Measurements from ENCODE around the gene COBLL1. TPM values are rescaled to one million over a fixed set of nuclear protein-coding genes. Genes with fewer than 3 reads are reported as not detected.

The COBLL1 gene
- total RNA-seq, 1 donor from 2014 or later = 1.0 TPM

GRCh38 chr2:164852086-164852485 is 10.5 kb upstream of the COBLL1 start:
- H3K4me1 ChIP-seq = no peaks in the 10 kb centered on the region
- DNase-seq (ENCODE audit: low spot score) = no peak
- no peak overlapping the region for H2AFZ ChIP-seq (replicated peaks)
- H3K27me3 Mint-ChIP-seq (ENCODE audit: insufficient read depth, low read depth) = no peaks in the 10 kb centered on the region
- no peaks in the 10 kb centered on the region for H3K36me3 ChIP-seq
- no peak overlapping the region for H3K4me3 ChIP-seq
- H3K4me3 Mint-ChIP-seq = no peak overlapping the region
- no peak overlapping the region for H3K27ac ChIP-seq
- no peaks in the 10 kb centered on the region for H3K36me3 Mint-ChIP-seq
- H3K27ac Mint-ChIP-seq = no peak overlapping the region
- H3K9ac ChIP-seq = no peak overlapping the region
- H3K9me3 ChIP-seq (ENCODE audit: low read depth) = no peaks in the 10 kb centered on the region
- H3K9me3 Mint-ChIP-seq = no peaks in the 10 kb centered on the region
- TF ChIP-seq EZH2phosphoT487 (IDR thresholded peaks at IDR 0.05) (no peak), CTCF (IDR thresholded peaks at IDR 0.05) (no peak), EZH2 (IDR thresholded peaks at IDR 0.05) (no peak)
- H3K4me2 ChIP-seq = no peak overlapping the region
- H3K4me1 Mint-ChIP-seq = peaks cover 4% of the 10 kb centered on the region
- H4K20me1 ChIP-seq (ENCODE audit: low read depth) = no peaks in the 10 kb centered on the region
- H3F3A ChIP-seq (ENCODE audit: low read depth) = no peaks in the 10 kb centered on the region
- no peaks in the 10 kb centered on the region for H3K79me2 ChIP-seq (ENCODE audit: low read depth)
- H3K27me3 ChIP-seq = no peaks in the 10 kb centered on the region

GRCh38 chr2:164850235-164850634 is 8.6 kb upstream of the COBLL1 start:
- no peak overlapping the region for H3K4me2 ChIP-seq
- H3K36me3 ChIP-seq = no peaks in the 10 kb centered on the region
- H3K4me3 ChIP-seq = no peak overlapping the region
- no peaks in the 10 kb centered on the region for H4K20me1 ChIP-seq (ENCODE audit: low read depth)
- no peaks in the 10 kb centered on the region for H3K9me3 Mint-ChIP-seq
- no peak overlapping the region for H2AFZ ChIP-seq (replicated peaks)
- H3K27ac Mint-ChIP-seq = no peak overlapping the region
- H3K27me3 Mint-ChIP-seq (ENCODE audit: insufficient read depth, low read depth) = no peaks in the 10 kb centered on the region
- TF ChIP-seq CTCF (IDR thresholded peaks at IDR 0.05) (no peak), EZH2phosphoT487 (IDR thresholded peaks at IDR 0.05) (no peak), EZH2 (IDR thresholded peaks at IDR 0.05) (no peak)
- no peaks in the 10 kb centered on the region for H3K4me1 ChIP-seq
- H3K4me3 Mint-ChIP-seq = no peak overlapping the region
- H3K9me3 ChIP-seq (ENCODE audit: low read depth) = no peaks in the 10 kb centered on the region
- H3K27me3 ChIP-seq = no peaks in the 10 kb centered on the region
- no peaks in the 10 kb centered on the region for H3K36me3 Mint-ChIP-seq
- H3K79me2 ChIP-seq (ENCODE audit: low read depth) = no peaks in the 10 kb centered on the region
- no peak overlapping the region for H3K9ac ChIP-seq
- H3F3A ChIP-seq (ENCODE audit: low read depth) = no peaks in the 10 kb centered on the region
- peaks cover 4% of the 10 kb centered on the region for H3K4me1 Mint-ChIP-seq
- no peak overlapping the region for H3K27ac ChIP-seq
- DNase-seq (ENCODE audit: low spot score) = no peak

- Mint-ChIP-seq H3K4me1 (peaks cover 4% of the 10 kb centered on the region), H3K27ac (no peak overlapping the region), H3K4me3 (no peak overlapping the region), H3K36me3 (no peaks in the 10 kb centered on the region), H3K27me3 (ENCODE audit: insufficient read depth, low read depth) (no peaks in the 10 kb centered on the region), H3K9me3 (no peaks in the 10 kb centered on the region)
- Histone ChIP-seq H3K9ac (no peak overlapping the region), H3K4me2 (no peak overlapping the region), H3K79me2 (ENCODE audit: low read depth) (no peaks in the 10 kb centered on the region), H3K27ac (no peak overlapping the region), H3K9me3 (ENCODE audit: low read depth) (no peaks in the 10 kb centered on the region), H3F3A (ENCODE audit: low read depth) (no peaks in the 10 kb centered on the region), H3K4me1 (no peaks in the 10 kb centered on the region), H3K27me3 (no peaks in the 10 kb centered on the region), H2AFZ (replicated peaks) (no peak overlapping the region), H4K20me1 (ENCODE audit: low read depth) (no peaks in the 10 kb centered on the region), H3K4me3 (no peak overlapping the region), H3K36me3 (no peaks in the 10 kb centered on the region)
- no peak for DNase-seq (ENCODE audit: low spot score)
- TF ChIP-seq EZH2phosphoT487 (IDR thresholded peaks at IDR 0.05) = no peak
Observed at GRCh38 chr2:164849506-164849905, 7.9 kb upstream of the COBLL1 start.

- Histone ChIP-seq H3K4me1 (no peaks in the 10 kb centered on the region), H3K36me3 (no peaks in the 10 kb centered on the region), H3F3A (ENCODE audit: low read depth) (no peaks in the 10 kb centered on the region), H2AFZ (replicated peaks) (no peak overlapping the region), H3K27me3 (peaks cover 2% of the 10 kb centered on the region), H3K79me2 (ENCODE audit: low read depth) (no peaks in the 10 kb centered on the region), H3K9ac (no peak overlapping the region), H3K9me3 (ENCODE audit: low read depth) (no peaks in the 10 kb centered on the region), H3K4me2 (no peak overlapping the region), H3K4me3 (no peak overlapping the region), H3K27ac (no peak overlapping the region), H4K20me1 (ENCODE audit: low read depth) (no peaks in the 10 kb centered on the region)
- Mint-ChIP-seq H3K27me3 (ENCODE audit: insufficient read depth, low read depth) (peaks cover 2% of the 10 kb centered on the region), H3K4me1 (peaks cover 4% of the 10 kb centered on the region), H3K4me3 (no peak overlapping the region), H3K9me3 (no peaks in the 10 kb centered on the region), H3K27ac (no peak overlapping the region), H3K36me3 (no peaks in the 10 kb centered on the region)
- no peak for TF ChIP-seq EZH2 (IDR thresholded peaks at IDR 0.05)
- no peak for TF ChIP-seq CTCF (IDR thresholded peaks at IDR 0.05)
- TF ChIP-seq EZH2phosphoT487 (IDR thresholded peaks at IDR 0.05) = no peak
- no peak for DNase-seq (ENCODE audit: low spot score)
Observed at GRCh38 chr2:164847981-164848741, 6.5 kb upstream of the COBLL1 start.

Data from neural progenitor cell (in vitro differentiated cells).